CD14-positive monocyte (primary cell): ENCODE data around the gene DAGLA. TPM values are rescaled to one million over a fixed set of nuclear protein-coding genes. Genes with fewer than 3 reads are reported as not detected.

Experiments
- DNase-seq, 3 donors: peaks; one replicate each; pipeline ENCODE4 v3.0.0-alpha.2; 2011 to 2022
- H2AFZ ChIP-seq: 2 replicates; pipeline ENCODE4 v1.6.0; 2012; ENCODE audit warnings: mild to moderate bottlenecking, low read depth, low read length, inconsistent platforms; ENCODE audit not compliant: insufficient read depth, poor library complexity, severe bottlenecking
- H3K27ac ChIP-seq, 2 donors: 1 replicate in 1 of 2; 2 replicates in 1 of 2; pipeline ENCODE4 v1.5.1; 2012 to 2013; ENCODE audit warnings: low read length in 2 of 2, control low read depth in 1 of 2, inconsistent platforms in 1 of 2, low read depth in 1 of 2, mild to moderate bottlenecking in 1 of 2
- H3K27me3 ChIP-seq, 2 donors: one replicate each; pipeline versions ENCODE4 v1.6.0 to v1.6.1; 2011 to 2013; ENCODE audit warnings: low read length in 2 of 2; ENCODE audit not compliant: control insufficient read depth in 2 of 2, insufficient read depth in 2 of 2
- H3K36me3 ChIP-seq, 2 donors: replicated peaks in 1 of 2; 1 replicate in 1 of 2; 2 replicates in 1 of 2; pipeline versions ENCODE4 v1.5.1 to v1.6.1; 2012 to 2013; ENCODE audit warnings: low read length in 2 of 2, control low read depth in 1 of 2, inconsistent platforms in 1 of 2, mild to moderate bottlenecking in 1 of 2; ENCODE audit not compliant: insufficient read depth in 2 of 2, control insufficient read depth in 1 of 2
- H3K4me1 ChIP-seq, 2 donors: 1 replicate in 1 of 2; 2 replicates in 1 of 2; pipeline versions ENCODE4 v1.5.1 to v1.6.1; 2012 to 2013; ENCODE audit warnings: low read length in 2 of 2, control low read depth in 1 of 2, inconsistent platforms in 1 of 2, mild to moderate bottlenecking in 1 of 2, moderate library complexity in 1 of 2; ENCODE audit not compliant: insufficient read depth in 2 of 2, control insufficient read depth in 1 of 2
- H3K4me2 ChIP-seq: replicated peaks from 2 replicates; pipeline ENCODE3; 2012; ENCODE audit warnings: low read length, moderate library complexity, mild to moderate bottlenecking; ENCODE audit not compliant: poor library complexity, severe bottlenecking; ENCODE audit errors: extremely low read depth
- H3K4me3 ChIP-seq, 3 experiments: fragments of 200-600 bp in 1 of 3; sonication (generic) in 1 of 3; replicated peaks in 1 of 3; 1 replicate in 2 of 3; 2 replicates in 1 of 3; pipeline ENCODE4 v1.5.1; 2011 to 2013; ENCODE audit warnings: low read length in 3 of 3, mild to moderate bottlenecking in 3 of 3, control low read depth in 2 of 3, low read depth in 2 of 3, inconsistent platforms in 1 of 3, moderate library complexity in 1 of 3
- H3K79me2 ChIP-seq: 2 replicates; pipeline ENCODE4 v1.6.0; 2012; ENCODE audit warnings: mild to moderate bottlenecking, control low read depth, inconsistent platforms, low read length, moderate library complexity; ENCODE audit not compliant: insufficient read depth
- H3K9ac ChIP-seq: 2 replicates; pipeline ENCODE4 v1.6.0; 2017; ENCODE audit warnings: low read length, mild to moderate bottlenecking; ENCODE audit not compliant: insufficient read depth, poor library complexity, severe bottlenecking
- H3K9me3 ChIP-seq, 2 donors: replicated peaks in 1 of 2; 1 replicate in 1 of 2; 2 replicates in 1 of 2; pipeline versions ENCODE4 v1.5.1 to v1.6.1; 2012 to 2013; ENCODE audit warnings: low read length in 2 of 2, control low read depth in 1 of 2; ENCODE audit not compliant: control insufficient read depth in 1 of 2, insufficient read depth in 1 of 2
- H4K20me1 ChIP-seq: 2 replicates; pipeline ENCODE4 v1.6.0; 2012; ENCODE audit warnings: mild to moderate bottlenecking, low read length, control low read depth, moderate library complexity; ENCODE audit not compliant: insufficient read depth
- H3K27ac Mint-ChIP-seq, 7 donors: one replicate each; pipeline ENCODE4 v1.8.0; 2020; ENCODE audit warnings: mild to moderate bottlenecking in 7 of 7, mixed read lengths in 7 of 7, moderate library complexity in 6 of 7, inconsistent platforms in 2 of 7
- H3K27me3 Mint-ChIP-seq, 3 donors: one replicate each; pipeline ENCODE4 v1.8.0; 2021 to 2022; ENCODE audit warnings: low read depth in 3 of 3, mild to moderate bottlenecking in 3 of 3, mixed read lengths in 3 of 3, moderate library complexity in 3 of 3, inconsistent platforms in 1 of 3
- H3K36me3 Mint-ChIP-seq, 2 donors: one replicate each; pipeline ENCODE4 v1.8.0; 2020; ENCODE audit warnings: mixed read lengths in 2 of 2, inconsistent platforms in 1 of 2, mild to moderate bottlenecking in 1 of 2
- H3K4me1 Mint-ChIP-seq: one replicate; pipeline ENCODE4 v1.8.0; 2020; ENCODE audit warnings: mild to moderate bottlenecking, mixed read lengths
- H3K4me3 Mint-ChIP-seq, 2 donors: one replicate each; pipeline ENCODE4 v1.8.0; 2020; ENCODE audit warnings: mild to moderate bottlenecking in 2 of 2, mixed read lengths in 2 of 2, moderate library complexity in 1 of 2
- H3K9me3 Mint-ChIP-seq, 7 donors: one replicate each; pipeline ENCODE4 v1.8.0; 2020 to 2022; ENCODE audit warnings: mixed read lengths in 7 of 7, mild to moderate bottlenecking in 6 of 7, moderate library complexity in 6 of 7, inconsistent platforms in 2 of 7
- WGBS: methylation state at CpG from one replicate; pipeline ENCODE4 v1.1.5; 2013; ENCODE audit warnings: missing lambda C conversion rate; ENCODE audit not compliant: insufficient coverage; 5-methylcytosine and 5-hydroxymethylcytosine counted together
- intact Hi-C, 2 donors: fragments of 100-400 bp; cut with micrococcal nuclease; formaldehyde crosslinking; loops; one replicate each; pipeline versions ENCODE4 v1.15.0 to v1.15.1; 2023
- polyA plus RNA-seq, 3 donors: library from polyadenylated mRNA; depleted of rRNA in 1 of 3; unstranded in 2 of 3; stranded (reverse) in 1 of 3; fragments of 300-500 nt in 2 of 3; fragments of >200 nt in 1 of 3; fragmentation: Illumina TruSeq in 2 of 3; gene quantifications; 1 replicate in 2 of 3; 2 replicates in 1 of 3; pipeline ENCODE4 v1.2.3, GENCODE V29; 2012 to 2021
- TF ChIP-seq, protein P1 (sequence below): fragments of 200-600 bp; IDR thresholded peaks from one replicate; pipeline ENCODE4 v1.8.0; 2022; ENCODE audit warnings: antibody characterized with exemption, mild to moderate bottlenecking

DAGLA gene
- polyA plus RNA-seq, 3 donors = 0.16 to 6.7 (median 0.73) TPM

DNA sequence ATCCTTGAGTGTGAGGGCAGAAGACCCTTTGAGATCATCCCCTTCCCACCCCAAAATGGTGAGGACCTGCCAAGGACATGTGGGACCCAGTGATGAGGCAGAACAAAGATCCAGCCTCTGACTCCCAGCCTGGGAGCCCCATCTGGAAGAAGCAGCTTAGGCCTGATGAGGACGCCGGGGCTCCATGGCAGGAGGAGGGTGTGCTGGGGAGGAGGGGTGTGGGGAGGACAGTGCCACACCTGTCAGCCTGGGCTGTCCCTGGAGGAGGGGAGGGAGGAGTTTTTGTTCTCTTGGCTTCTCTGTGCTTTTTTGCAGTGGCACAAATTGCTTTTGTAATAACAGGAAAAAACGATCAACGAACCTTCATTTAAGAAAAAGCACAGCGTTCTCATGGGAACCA lies 44.4 kb upstream of the DAGLA start:
- Histone ChIP-seq H3K9me3 (no peaks in the 10 kb centered on the region), H3K36me3 (no peaks in the 10 kb centered on the region), H3K27ac (no peak overlapping the region), H3K4me1 (no peaks in the 10 kb centered on the region), H3K27me3 (peaks cover 0 to 6% of the 10 kb centered on the region in 2 donors), H3K4me3 (no peak overlapping the region), H3K4me2 (no peak overlapping the region), H4K20me1 (no peaks in the 10 kb centered on the region), H2AFZ (no peak overlapping the region), H3K79me2 (no peaks in the 10 kb centered on the region), H3K9ac (no peak overlapping the region)
- H3K4me1 Mint-ChIP-seq = no peaks in the 10 kb centered on the region
- H3K4me3 Mint-ChIP-seq = no peak overlapping the region
- TF ChIP-seq, protein P1, sequence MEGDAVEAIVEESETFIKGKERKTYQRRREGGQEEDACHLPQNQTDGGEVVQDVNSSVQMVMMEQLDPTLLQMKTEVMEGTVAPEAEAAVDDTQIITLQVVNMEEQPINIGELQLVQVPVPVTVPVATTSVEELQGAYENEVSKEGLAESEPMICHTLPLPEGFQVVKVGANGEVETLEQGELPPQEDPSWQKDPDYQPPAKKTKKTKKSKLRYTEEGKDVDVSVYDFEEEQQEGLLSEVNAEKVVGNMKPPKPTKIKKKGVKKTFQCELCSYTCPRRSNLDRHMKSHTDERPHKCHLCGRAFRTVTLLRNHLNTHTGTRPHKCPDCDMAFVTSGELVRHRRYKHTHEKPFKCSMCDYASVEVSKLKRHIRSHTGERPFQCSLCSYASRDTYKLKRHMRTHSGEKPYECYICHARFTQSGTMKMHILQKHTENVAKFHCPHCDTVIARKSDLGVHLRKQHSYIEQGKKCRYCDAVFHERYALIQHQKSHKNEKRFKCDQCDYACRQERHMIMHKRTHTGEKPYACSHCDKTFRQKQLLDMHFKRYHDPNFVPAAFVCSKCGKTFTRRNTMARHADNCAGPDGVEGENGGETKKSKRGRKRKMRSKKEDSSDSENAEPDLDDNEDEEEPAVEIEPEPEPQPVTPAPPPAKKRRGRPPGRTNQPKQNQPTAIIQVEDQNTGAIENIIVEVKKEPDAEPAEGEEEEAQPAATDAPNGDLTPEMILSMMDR = no peak
- intact Hi-C loops = loop anchor here (5.0 to 10.0 kb wide), 2 partner anchors 151 to 158 kb away; a partner anchor contains a TSS
- H3K9me3 Mint-ChIP-seq = no peaks in the 10 kb centered on the region
- H3K27ac Mint-ChIP-seq = no peak overlapping the region
- no peaks in the 10 kb centered on the region for H3K36me3 Mint-ChIP-seq
- DNase-seq = no peak
- WGBS = 95% methylated on average over 2 of the region's 5 CpGs
- peaks cover 3 to 10% (median 5%) of the 10 kb centered on the region in 3 donors for H3K27me3 Mint-ChIP-seq

DNA sequence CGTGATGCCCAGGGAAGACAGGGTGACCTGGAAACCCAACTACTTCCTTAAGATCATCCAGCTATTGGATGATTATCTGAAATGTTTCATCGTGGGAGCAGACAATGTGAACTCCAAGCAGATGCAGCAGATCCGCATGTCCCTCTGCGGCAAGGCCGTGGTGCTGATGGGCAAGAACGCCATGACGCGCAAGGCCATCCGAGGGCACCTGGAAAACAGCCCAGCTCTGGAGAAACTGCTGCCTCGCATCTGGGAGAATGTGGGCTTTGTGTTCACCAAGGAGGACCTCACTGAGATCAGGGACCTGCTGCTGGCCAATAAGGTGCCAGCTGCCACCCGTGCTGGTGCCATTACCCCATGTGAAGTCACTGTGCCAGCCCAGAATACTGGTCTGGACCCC lies 43.5 kb upstream of the DAGLA start:
- no peaks in the 10 kb centered on the region for H3K36me3 Mint-ChIP-seq
- WGBS = 87% methylated on average over 11 of the region's 11 CpGs
- no peak overlapping the region for H3K27ac Mint-ChIP-seq
- intact Hi-C loops = loop anchor here (5.0 to 10.0 kb wide), 2 partner anchors 152 to 159 kb away; a partner anchor contains a TSS
- no peaks in the 10 kb centered on the region for H3K9me3 ChIP-seq
- no peak overlapping the region for H3K27ac ChIP-seq
- H3K4me1 Mint-ChIP-seq = no peaks in the 10 kb centered on the region
- H3K4me1 ChIP-seq = no peaks in the 10 kb centered on the region
- no peak overlapping the region for H3K9ac ChIP-seq
- DNase-seq = no peak
- H4K20me1 ChIP-seq = no peaks in the 10 kb centered on the region
- no peak overlapping the region for H3K4me3 Mint-ChIP-seq
- peaks cover 3 to 11% (median 5%) of the 10 kb centered on the region in 3 donors for H3K27me3 Mint-ChIP-seq
- no peaks in the 10 kb centered on the region for H3K79me2 ChIP-seq
- TF ChIP-seq, protein P1 = no peak
- no peak overlapping the region for H3K4me2 ChIP-seq
- H3K36me3 ChIP-seq = no peaks in the 10 kb centered on the region
- no peaks in the 10 kb centered on the region for H3K9me3 Mint-ChIP-seq
- peaks cover 0 to 6% of the 10 kb centered on the region in 2 donors for H3K27me3 ChIP-seq
- H2AFZ ChIP-seq = no peak overlapping the region
- H3K4me3 ChIP-seq = no peak overlapping the region
